GM12873 (cell line): ENCODE results near the gene DIP2A.

Experiments
- CTCF ChIP-seq: IDR thresholded peaks from 2 replicates; pipeline ENCODE4 v1.5.1; 2012; ENCODE audit warnings: low read depth, mild to moderate bottlenecking, moderate library complexity, low read length, control low read depth; ENCODE audit not compliant: insufficient read depth; ENCODE audit errors: missing control alignments

Gene DIP2A

GRCh38 chr21:46550116-46550941 lies 91.6 kb downstream of the DIP2A start:
- TF ChIP-seq CTCF: no peak

- TF ChIP-seq CTCF: peak; percentile 17
Measured at GRCh38 chr21:46551636-46552241, 93.0 kb downstream of the DIP2A start.

GRCh38 chr21:46552274-46552673 lies 93.6 kb downstream of the DIP2A start:
- TF ChIP-seq CTCF: no peak

- no peak for TF ChIP-seq CTCF
Measured at GRCh38 chr21:46552865-46553379, 94.2 kb downstream of the DIP2A start.

- TF ChIP-seq CTCF: no peak
Measured at GRCh38 chr21:46553993-46554392, 95.3 kb downstream of the DIP2A start.

GRCh38 chr21:46554431-46555224 lies 95.9 kb downstream of the DIP2A start:
- TF ChIP-seq CTCF: no peak

- no peak for TF ChIP-seq CTCF
Measured at GRCh38 chr21:46555225-46555617, 96.5 kb downstream of the DIP2A start.
